Measurements from ENCODE around the gene KRT3. TPM values are rescaled to one million over a fixed set of nuclear protein-coding genes. Genes with fewer than 3 reads are reported as not detected.

Gene KRT3
- total RNA-seq, 1 experiment from 2014 or later: not detected

DNA sequence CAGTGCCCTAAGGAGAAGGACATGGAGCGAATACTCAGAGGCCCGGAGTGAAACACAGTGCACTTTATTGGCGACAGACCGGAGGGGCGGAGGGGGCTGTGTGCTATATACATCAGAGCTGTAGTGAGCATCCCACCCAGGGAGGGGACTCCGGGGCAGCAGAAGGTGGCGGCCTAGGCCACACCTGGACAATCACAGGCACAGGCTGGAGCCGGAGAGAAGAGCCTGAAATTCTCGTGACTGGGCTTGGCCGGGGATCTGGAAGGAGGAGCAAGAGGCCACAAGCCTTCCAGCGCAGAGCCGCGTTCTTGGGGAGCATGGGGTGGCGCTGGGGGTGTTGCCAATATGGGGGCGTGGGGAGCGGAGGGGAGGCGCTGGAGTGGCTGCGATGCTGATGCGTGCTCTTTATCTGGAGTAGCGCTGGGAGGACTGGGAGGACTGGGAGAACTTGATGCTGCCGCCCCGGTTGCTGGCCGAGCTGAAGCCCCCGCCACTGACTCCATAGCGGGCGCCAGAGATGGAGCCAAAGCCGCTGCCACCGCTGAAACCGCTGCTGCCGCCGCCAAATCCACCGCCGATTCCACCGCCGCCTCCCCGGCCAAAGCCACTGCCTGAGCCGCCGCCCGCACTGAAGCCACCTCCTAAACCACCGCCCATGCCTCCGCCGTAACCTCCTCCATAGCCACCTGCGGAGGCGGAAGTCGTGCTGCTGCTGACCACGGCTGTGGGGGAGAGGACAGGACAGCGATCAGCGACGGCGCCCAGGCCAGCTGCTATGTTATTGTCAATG is 6.1 kb downstream of the KRT3 start (continued):
- TF ChIP-seq NFYB (CRISPR knock-in tag; conservative IDR thresholded peaks at IDR 0.05; ENCODE audit: low read depth): no peak

DNA sequence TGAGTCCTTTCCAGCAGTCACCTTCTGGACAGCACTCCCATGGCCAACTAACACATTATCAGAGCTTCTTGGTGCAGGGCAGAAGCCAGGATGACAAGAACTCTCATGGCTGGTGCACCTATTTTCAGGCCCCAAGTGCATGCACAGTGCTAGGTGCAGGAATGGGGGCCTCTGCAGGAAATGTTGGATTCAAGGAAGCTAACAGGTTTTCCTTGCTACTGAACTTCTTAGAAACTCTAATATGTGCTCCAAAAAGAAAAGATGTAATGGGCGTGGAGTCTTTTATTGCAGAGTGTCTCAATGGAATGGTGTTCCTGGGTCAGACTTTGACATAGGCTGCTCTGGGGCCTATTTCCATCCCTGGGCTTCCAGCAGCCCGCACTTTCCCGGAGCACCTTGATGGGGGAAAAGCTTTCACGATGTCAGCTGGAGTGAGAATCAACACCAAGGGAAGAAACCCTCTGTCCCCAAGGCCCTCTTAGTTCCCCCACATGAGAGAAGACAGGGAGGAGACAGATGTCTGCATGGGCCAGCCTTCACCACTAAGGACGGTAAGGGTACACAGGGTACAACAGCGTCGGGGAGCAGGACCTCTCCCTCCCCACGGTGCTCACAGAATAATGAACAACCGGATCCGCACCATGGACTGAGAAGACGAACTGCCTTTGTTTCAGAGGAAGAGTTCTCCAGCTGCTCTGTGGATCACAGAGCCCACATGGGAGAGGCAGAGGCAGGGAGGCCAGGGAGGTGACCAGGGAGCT is 6.9 kb downstream of the KRT3 start:
- peaks cover 7% of the 10 kb centered on the region for H3K4me1 Mint-ChIP-seq
- DNase-seq (ENCODE audit: low spot score) (no peak), ATAC-seq (no peak)
- H3K27me3 Mint-ChIP-seq (ENCODE audit: low read depth): peaks cover 14% of the 10 kb centered on the region
- peak overlapping the region; percentile 50; the same call in 1 of the 2 replicates for H3K4me3 Mint-ChIP-seq
- H3K36me3 Mint-ChIP-seq: no peaks in the 10 kb centered on the region
- TF ChIP-seq GRHL2 (CRISPR knock-in tag; IDR thresholded peaks at IDR 0.05; ENCODE audit: insufficient replicate concordance, severe bottlenecking) (no peak), ZNF396 (CRISPR knock-in tag; IDR thresholded peaks at IDR 0.05; ENCODE audit: borderline replicate concordance) (no peak), IRF2 (CRISPR knock-in tag; IDR thresholded peaks at IDR 0.05; ENCODE audit: borderline replicate concordance, low read depth) (no peak), NFE2L1 (CRISPR knock-in tag; IDR thresholded peaks at IDR 0.05) (no peak), ZNF121 (CRISPR knock-in tag; IDR thresholded peaks at IDR 0.05) (no peak), ZNF317 (CRISPR knock-in tag; IDR thresholded peaks at IDR 0.05; ENCODE audit: borderline replicate concordance, low read depth) (no peak), ZNF232 (CRISPR knock-in tag; IDR thresholded peaks at IDR 0.05) (no peak), FOXP1 (CRISPR knock-in tag; IDR thresholded peaks at IDR 0.05; ENCODE audit: borderline replicate concordance) (no peak)
- TF ChIP-seq, protein P1, sequence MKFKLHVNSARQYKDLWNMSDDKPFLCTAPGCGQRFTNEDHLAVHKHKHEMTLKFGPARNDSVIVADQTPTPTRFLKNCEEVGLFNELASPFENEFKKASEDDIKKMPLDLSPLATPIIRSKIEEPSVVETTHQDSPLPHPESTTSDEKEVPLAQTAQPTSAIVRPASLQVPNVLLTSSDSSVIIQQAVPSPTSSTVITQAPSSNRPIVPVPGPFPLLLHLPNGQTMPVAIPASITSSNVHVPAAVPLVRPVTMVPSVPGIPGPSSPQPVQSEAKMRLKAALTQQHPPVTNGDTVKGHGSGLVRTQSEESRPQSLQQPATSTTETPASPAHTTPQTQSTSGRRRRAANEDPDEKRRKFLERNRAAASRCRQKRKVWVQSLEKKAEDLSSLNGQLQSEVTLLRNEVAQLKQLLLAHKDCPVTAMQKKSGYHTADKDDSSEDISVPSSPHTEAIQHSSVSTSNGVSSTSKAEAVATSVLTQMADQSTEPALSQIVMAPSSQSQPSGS (CRISPR knock-in tag; IDR thresholded peaks at IDR 0.05; ENCODE audit: borderline replicate concordance, low read depth): no peak
- TF ChIP-seq, protein P2, sequence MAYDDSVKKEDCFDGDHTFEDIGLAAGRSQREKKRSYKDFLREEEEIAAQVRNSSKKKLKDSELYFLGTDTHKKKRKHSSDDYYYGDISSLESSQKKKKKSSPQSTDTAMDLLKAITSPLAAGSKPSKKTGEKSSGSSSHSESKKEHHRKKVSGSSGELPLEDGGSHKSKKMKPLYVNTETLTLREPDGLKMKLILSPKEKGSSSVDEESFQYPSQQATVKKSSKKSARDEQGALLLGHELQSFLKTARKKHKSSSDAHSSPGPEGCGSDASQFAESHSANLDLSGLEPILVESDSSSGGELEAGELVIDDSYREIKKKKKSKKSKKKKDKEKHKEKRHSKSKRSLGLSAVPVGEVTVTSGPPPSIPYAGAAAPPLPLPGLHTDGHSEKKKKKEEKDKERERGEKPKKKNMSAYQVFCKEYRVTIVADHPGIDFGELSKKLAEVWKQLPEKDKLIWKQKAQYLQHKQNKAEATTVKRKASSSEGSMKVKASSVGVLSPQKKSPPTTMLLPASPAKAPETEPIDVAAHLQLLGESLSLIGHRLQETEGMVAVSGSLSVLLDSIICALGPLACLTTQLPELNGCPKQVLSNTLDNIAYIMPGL (CRISPR knock-in tag; IDR thresholded peaks at IDR 0.05): no peak
- TF ChIP-seq, protein P3, sequence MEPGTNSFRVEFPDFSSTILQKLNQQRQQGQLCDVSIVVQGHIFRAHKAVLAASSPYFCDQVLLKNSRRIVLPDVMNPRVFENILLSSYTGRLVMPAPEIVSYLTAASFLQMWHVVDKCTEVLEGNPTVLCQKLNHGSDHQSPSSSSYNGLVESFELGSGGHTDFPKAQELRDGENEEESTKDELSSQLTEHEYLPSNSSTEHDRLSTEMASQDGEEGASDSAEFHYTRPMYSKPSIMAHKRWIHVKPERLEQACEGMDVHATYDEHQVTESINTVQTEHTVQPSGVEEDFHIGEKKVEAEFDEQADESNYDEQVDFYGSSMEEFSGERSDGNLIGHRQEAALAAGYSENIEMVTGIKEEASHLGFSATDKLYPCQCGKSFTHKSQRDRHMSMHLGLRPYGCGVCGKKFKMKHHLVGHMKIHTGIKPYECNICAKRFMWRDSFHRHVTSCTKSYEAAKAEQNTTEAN (CRISPR knock-in tag; IDR thresholded peaks at IDR 0.05): no peak
- TF ChIP-seq, protein P4, sequence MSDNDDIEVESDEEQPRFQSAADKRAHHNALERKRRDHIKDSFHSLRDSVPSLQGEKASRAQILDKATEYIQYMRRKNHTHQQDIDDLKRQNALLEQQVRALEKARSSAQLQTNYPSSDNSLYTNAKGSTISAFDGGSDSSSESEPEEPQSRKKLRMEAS (CRISPR knock-in tag; IDR thresholded peaks at IDR 0.05): no peak
- TF ChIP-seq, protein P5, sequence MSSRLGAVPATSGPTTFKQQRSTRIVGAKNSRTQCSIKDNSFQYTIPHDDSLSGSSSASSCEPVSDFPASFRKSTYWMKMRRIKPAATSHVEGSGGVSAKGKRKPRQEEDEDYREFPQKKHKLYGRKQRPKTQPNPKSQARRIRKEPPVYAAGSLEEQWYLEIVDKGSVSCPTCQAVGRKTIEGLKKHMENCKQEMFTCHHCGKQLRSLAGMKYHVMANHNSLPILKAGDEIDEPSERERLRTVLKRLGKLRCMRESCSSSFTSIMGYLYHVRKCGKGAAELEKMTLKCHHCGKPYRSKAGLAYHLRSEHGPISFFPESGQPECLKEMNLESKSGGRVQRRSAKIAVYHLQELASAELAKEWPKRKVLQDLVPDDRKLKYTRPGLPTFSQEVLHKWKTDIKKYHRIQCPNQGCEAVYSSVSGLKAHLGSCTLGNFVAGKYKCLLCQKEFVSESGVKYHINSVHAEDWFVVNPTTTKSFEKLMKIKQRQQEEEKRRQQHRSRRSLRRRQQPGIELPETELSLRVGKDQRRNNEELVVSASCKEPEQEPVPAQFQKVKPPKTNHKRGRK (CRISPR knock-in tag; IDR thresholded peaks at IDR 0.05; ENCODE audit: borderline replicate concordance): no peak
- TF ChIP-seq, protein P6, sequence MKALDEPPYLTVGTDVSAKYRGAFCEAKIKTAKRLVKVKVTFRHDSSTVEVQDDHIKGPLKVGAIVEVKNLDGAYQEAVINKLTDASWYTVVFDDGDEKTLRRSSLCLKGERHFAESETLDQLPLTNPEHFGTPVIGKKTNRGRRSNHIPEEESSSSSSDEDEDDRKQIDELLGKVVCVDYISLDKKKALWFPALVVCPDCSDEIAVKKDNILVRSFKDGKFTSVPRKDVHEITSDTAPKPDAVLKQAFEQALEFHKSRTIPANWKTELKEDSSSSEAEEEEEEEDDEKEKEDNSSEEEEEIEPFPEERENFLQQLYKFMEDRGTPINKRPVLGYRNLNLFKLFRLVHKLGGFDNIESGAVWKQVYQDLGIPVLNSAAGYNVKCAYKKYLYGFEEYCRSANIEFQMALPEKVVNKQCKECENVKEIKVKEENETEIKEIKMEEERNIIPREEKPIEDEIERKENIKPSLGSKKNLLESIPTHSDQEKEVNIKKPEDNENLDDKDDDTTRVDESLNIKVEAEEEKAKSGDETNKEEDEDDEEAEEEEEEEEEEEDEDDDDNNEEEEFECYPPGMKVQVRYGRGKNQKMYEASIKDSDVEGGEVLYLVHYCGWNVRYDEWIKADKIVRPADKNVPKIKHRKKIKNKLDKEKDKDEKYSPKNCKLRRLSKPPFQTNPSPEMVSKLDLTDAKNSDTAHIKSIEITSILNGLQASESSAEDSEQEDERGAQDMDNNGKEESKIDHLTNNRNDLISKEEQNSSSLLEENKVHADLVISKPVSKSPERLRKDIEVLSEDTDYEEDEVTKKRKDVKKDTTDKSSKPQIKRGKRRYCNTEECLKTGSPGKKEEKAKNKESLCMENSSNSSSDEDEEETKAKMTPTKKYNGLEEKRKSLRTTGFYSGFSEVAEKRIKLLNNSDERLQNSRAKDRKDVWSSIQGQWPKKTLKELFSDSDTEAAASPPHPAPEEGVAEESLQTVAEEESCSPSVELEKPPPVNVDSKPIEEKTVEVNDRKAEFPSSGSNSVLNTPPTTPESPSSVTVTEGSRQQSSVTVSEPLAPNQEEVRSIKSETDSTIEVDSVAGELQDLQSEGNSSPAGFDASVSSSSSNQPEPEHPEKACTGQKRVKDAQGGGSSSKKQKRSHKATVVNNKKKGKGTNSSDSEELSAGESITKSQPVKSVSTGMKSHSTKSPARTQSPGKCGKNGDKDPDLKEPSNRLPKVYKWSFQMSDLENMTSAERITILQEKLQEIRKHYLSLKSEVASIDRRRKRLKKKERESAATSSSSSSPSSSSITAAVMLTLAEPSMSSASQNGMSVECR (CRISPR knock-in tag; IDR thresholded peaks at IDR 0.05; ENCODE audit: borderline replicate concordance): no peak
- TF ChIP-seq, protein P7, sequence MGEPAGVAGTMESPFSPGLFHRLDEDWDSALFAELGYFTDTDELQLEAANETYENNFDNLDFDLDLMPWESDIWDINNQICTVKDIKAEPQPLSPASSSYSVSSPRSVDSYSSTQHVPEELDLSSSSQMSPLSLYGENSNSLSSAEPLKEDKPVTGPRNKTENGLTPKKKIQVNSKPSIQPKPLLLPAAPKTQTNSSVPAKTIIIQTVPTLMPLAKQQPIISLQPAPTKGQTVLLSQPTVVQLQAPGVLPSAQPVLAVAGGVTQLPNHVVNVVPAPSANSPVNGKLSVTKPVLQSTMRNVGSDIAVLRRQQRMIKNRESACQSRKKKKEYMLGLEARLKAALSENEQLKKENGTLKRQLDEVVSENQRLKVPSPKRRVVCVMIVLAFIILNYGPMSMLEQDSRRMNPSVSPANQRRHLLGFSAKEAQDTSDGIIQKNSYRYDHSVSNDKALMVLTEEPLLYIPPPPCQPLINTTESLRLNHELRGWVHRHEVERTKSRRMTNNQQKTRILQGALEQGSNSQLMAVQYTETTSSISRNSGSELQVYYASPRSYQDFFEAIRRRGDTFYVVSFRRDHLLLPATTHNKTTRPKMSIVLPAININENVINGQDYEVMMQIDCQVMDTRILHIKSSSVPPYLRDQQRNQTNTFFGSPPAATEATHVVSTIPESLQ (CRISPR knock-in tag; IDR thresholded peaks at IDR 0.05): no peak
- CTCF ChIA-PET: interaction anchor here (1.0 to 5.8 kb wide), 8 partner anchors 13 to 97 kb away, joined by 3 to 25 read pairs (median 4); no protein-coding TSS in a partner anchor
- POLR2A ChIA-PET: interaction anchor here (1.1 kb wide), 1 partner anchor 16 kb away, joined by 3 read pairs; no protein-coding TSS in a partner anchor
- peaks cover 7% of the 10 kb centered on the region for H3K9me3 Mint-ChIP-seq
- no peak overlapping the region for H3K27ac Mint-ChIP-seq

Measured in WTC11 (cell line).